Loucy (cell line): ENCODE results near the gene LRRC17.

Source experiments
- EZH2phosphoT487 ChIP-seq: fragments of 200-600 bp; IDR thresholded peaks from 2 replicates; pipeline ENCODE4 v1.6.1; 2018; ENCODE audit warnings: antibody characterized with exemption, mild to moderate bottlenecking, moderate library complexity, borderline replicate concordance
- TF ChIP-seq, protein P1 (sequence below): fragments of 200-600 bp; sonication (generic); conservative IDR thresholded peaks from 2 replicates; pipeline ENCODE4 v1.5.1; 2014; ENCODE audit warnings: mild to moderate bottlenecking, antibody characterized with exemption, low read length

- TF ChIP-seq, protein P1, sequence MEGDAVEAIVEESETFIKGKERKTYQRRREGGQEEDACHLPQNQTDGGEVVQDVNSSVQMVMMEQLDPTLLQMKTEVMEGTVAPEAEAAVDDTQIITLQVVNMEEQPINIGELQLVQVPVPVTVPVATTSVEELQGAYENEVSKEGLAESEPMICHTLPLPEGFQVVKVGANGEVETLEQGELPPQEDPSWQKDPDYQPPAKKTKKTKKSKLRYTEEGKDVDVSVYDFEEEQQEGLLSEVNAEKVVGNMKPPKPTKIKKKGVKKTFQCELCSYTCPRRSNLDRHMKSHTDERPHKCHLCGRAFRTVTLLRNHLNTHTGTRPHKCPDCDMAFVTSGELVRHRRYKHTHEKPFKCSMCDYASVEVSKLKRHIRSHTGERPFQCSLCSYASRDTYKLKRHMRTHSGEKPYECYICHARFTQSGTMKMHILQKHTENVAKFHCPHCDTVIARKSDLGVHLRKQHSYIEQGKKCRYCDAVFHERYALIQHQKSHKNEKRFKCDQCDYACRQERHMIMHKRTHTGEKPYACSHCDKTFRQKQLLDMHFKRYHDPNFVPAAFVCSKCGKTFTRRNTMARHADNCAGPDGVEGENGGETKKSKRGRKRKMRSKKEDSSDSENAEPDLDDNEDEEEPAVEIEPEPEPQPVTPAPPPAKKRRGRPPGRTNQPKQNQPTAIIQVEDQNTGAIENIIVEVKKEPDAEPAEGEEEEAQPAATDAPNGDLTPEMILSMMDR, result no peak
- no peak for TF ChIP-seq EZH2phosphoT487
Observed at GRCh38 chr7:102895602-102896001, 17.2 kb upstream of the LRRC17 start.
